Dedifferentiated amniotic fluid mesenchymal stem cell (primary cell): Measurements from ENCODE around the gene TMCC3.
A peak's percentile ranks its signal among the peaks of the same experiment; 100 is the strongest.
"Not testable (repeated sequence)": the region's sequence is repeated elsewhere in the genome, so short reads cannot be mapped to it uniquely, and the experiment has no call there.

Experiments used
- DNase-seq: peaks from one replicate; pipeline ENCODE4 v3.0.0-alpha.2; 2016; ENCODE audit errors: extremely low spot score

The TMCC3 gene

GRCh38 chr12:94567761-94568160, 82.6 kb downstream of the TMCC3 start:
- no peak for DNase-seq

DNA sequence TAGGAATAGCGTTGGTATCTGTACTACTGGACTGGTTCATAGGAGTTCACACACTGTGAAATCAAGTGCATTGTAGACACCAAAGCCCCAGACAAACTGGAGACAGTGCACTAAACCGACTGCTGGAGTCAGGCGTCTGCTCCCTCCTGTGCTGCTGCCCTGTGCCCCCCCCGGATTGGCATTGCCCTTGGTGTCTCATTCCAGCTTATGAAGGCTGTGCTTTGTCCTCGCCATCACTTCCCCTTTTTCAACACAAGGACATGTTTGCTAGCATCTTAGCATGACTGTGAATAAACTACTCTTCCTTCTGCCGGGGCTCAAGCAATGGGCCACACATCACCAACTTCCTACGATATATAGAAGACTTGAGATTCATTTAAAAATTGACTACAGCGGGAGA, 84.0 kb downstream of the TMCC3 start:
- no peak for DNase-seq

DNA sequence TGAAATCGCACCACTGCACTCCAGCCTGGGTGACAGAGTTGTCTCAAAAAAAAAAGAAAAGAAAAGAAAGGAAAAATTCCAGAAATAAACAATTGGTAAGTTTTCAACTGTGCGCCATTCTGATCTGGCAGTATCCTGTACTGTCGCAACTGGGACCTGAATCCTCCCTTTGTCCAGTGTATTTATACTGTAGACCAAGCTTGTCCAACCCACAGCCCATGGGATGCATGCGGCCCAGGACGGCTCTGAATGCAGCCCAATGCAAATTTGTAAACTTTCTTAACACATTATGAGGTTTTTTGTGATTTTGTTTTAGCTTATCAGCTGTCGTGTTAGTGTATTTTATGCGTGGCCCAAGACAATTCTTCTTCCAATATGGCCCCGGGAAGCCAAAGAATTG, 84.7 kb downstream of the TMCC3 start:
- no peak for DNase-seq

DNA sequence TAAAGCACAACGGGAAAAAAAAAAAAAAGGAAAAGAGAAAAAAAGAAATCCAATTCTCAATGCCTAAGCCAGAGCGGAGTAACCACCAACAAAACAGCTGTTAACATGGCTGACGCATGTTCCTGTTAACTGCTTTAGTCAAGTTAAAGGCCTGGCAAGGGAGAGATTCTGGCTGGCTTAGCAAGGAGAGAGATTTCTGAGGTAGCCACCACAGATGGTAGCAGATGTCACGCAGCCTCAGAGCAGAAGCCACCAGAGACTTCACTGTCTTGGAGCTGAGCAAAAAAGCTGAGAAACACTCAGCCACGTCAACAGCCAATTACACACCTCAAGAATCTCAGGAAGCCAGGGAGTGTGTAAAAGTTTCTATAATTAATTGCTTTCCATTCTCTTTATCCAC, 87.1 kb downstream of the TMCC3 start:
- no peak for DNase-seq

DNA sequence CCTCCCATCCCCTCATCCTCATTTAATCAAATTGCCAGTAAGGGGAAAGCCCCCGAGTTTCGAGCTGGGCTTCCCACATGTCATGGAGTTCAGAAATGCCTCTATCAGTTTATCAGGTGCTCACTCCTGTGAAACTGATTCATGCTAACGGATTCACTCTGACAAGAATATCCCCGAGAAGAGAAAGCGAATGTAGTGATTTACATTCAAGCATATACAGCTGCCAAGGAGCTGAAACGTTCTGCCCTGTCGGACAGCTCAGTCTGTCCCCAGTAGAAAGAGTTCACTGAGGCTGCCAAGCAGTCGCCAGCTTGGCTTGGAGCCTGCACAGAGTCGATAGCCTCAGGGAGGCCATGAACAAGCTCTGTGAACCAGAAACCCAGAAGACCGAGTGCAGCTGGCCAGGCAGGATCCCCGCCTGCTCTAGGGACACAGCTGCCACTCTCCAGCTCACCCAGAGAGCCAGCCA, 88.4 kb downstream of the TMCC3 start:
- DNase-seq: no peak

GRCh38 chr12:94560431-94561221, 89.7 kb downstream of the TMCC3 start:
- DNase-seq: no peak

- no peak for DNase-seq
Measured at GRCh38 chr12:94558612-94559011, 91.7 kb downstream of the TMCC3 start.

GRCh38 chr12:94557746-94558295, 92.5 kb downstream of the TMCC3 start:
- no peak for DNase-seq

DNA sequence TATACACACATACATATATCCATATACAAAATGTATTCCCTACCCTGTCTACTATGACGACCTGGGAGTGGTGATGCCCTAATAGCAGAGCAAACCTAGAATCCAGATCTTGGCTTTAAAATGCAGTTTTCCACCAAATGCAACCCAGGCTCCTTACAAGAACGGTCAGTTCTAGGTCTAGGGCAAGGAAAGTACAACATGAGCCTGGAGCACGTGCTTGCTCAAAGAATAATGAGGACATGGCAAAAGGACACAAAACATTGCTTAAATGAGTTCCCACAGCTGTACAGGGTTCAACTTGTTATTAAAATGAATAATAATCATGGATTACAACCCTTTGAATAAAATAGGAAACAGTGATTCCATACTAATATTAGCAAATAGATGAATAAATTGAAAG, 94.7 kb downstream of the TMCC3 start:
- DNase-seq: no peak

DNA sequence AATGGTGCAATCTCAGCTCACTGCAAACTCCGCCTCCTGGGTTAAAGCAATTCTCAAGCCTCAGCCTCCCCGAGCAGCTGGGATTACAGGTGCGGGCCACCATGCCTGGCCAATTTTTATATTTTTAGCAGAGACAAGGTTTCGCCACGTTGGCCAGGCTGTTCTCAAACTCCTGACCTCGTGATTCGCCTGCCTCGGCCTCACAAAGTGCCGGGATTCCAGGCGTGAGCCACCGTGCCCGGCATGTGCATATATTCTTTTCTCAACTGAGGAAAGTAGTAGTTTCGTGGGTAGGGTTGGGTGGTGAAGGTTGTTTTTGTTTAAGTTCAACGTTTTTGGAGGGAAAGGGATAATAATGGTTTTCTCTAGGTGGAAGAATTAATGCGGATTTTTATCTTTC, 96.5 kb downstream of the TMCC3 start:
- no peak for DNase-seq

GRCh38 chr12:94553130-94553519, 97.2 kb downstream of the TMCC3 start:
- peak; percentile 31 for DNase-seq

DNA sequence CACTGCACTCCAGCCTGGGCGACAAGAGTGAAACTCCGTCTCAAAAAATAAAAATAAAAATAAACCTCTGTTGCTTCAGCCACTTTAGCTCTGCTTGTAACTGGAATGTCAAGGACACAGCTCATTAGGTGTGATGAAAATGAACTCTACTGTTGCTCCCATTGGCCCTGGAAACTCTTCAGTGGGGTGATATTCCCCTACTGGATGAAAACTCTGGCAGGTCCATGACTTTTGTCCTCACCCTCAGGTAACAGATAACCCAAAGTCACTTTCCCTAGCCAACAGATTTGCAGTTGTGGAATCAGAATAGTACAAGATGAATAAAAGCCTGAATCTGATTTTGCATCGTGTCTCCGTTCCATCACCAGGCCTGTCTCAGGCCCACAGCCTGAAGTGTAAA, 98.5 kb downstream of the TMCC3 start:
- no peak for DNase-seq

DNA sequence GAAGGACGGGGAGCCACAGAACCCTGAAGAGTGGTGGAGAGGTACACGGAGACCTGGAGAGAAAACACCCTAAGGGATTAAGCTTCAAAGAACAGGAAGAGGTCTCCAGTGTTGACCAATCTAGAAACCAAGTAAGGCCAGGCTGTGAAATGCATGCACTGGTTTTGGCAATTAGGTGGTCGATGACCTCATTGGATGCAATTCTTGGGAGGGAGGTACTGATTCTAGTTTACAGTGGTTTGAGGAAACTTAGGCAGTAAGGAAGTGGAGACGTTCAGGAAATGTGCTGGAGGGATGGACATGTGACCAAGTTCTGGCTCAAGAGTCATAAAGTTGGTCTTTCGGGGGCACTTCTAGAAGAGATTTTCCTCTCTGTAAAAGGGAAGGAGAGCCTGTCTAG, 99.4 kb downstream of the TMCC3 start:
- DNase-seq: no peak

DNA sequence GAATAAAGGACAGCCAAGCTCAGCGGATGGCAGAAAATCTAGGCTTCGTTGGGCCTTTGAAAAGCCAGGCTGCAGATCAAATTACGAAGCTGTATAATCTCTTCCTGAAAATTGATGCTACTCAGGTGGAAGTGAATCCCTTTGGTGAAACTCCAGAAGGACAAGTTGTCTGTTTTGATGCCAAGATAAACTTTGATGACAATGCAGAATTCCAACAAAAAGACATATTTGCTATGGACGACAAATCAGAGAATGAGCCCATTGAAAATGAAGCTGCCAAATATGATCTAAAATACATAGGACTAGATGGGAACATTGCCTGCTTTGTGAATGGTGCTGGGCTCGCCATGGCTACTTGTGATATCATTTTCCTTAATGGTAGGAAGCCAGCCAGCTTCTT, 101.5 kb downstream of the TMCC3 start:
- DNase-seq: not testable (repeated sequence)

- DNase-seq: peak; percentile 43
Measured at GRCh38 chr12:94545935-94546771, 104.2 kb downstream of the TMCC3 start.

DNA sequence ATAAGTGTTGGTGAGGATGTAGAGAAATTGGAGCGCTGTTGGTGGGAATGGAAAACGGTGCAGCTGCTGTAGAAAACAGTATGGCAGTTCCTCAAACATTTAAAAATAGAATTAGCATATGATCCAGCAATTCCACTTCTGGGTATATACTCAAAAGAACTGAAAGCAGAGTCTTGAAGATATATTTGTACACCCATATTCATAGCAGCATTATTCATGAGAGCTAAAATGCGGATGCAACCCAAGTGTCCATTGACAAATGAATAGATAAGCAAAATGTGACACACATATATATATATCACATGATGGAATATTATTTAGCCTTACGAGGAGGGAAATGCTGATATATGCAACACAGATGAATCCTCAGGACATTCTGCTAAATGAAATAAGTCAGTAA, 106.0 kb downstream of the TMCC3 start:
- no peak for DNase-seq

GRCh38 chr12:94538318-94538717, 112.0 kb downstream of the TMCC3 start:
- DNase-seq: no peak

DNA sequence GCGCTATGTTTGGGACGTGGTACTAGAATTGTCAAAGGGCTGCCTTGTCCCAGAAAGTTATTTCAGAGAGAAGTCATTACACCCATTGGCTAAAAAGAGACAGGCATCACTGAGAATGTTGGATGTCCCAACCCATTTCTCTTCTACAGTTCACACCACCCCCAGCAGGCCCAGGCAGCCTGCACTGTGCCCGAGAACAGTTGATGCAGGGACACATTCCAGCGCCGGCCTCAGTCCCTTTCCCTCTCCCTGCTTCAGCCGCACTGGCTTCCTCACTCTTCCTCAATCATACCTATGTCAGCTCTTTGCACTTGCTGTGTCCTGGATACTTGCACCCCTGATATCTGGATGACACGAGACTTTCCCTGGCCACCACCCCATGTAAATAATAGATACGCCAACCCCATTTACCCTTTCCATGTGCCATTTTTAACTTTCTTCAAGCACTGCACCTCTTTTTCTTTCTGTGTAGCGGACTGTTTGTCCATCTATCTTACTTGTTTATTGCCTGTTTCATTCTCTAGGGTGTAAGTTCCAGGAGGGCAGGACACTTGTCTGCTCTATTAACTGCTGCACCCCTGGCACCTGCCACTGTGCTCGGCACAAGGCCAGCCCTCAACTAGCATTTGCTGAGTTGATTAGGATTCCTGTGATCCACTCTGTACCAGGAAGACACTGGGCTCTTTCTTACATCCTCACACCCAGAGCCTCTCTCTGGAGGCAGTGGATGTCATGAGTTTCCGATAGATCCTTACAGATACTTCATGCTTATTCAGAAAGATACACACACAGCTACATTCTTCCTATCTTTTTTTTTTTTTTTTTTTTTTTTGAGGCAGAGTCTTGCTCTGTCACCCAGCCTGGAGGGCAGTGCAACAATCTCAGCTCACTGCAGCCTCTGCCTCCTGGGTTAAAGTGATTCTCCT, 114.1 kb downstream of the TMCC3 start:
- DNase-seq: no peak

- no peak for DNase-seq
Measured at GRCh38 chr12:94535510-94535921, 114.8 kb downstream of the TMCC3 start.

DNA sequence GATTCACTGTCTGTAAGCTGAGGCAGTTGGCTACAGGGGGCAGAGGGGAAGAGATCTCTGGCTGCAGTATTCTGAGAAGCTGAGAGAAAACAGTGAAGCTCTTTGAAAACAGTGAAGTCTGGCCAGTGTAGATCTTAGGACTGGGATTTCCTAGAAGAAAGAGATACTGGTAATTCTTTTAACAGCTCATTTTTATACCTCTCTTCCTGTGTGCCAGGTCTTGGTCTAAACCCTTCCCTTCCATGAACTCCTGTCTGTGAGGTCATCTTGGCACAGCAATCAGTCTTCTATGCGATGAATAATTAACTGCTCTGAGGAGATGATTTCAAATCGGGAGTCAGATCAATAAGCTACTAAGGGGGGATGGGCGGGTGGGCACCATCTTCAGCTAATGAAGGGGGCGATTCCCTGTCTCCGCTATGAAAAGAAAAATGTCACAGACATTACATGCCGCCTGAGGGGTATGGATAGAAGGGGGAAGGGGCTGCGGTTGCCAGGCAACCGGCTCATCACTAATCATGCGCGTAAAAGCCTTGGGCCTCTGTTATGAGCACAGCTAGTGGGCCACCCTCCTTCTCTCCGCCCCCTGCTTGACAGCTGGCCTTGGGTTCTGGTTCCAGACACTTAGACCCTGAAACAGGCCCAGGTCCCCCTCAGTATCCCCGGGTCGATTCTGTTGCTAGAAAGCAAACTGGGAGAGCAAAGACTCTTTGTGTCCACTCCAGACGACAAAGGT, 115.4 kb downstream of the TMCC3 start:
- no peak for DNase-seq

GRCh38 chr12:94534278-94534677, 116.1 kb downstream of the TMCC3 start:
- no peak for DNase-seq
